ENCODE data around the gene PHAF1.
"Not testable (repeated sequence)": the region's sequence is repeated elsewhere in the genome, so short reads cannot be mapped to it uniquely, and the experiment has no call there.

Gene PHAF1

GRCh38 chr16:67104061-67104460 lies 5.7 kb upstream of the PHAF1 start:
- DNase-seq (ENCODE audit: insufficient read length, low spot score) (no peak), FAIRE-seq (no peak)

- DNase-seq (ENCODE audit: insufficient read length, low spot score), result no peak
- FAIRE-seq, result no peak
Observed at GRCh38 chr16:67104845-67105244, 4.9 kb upstream of the PHAF1 start.

- DNase-seq (ENCODE audit: insufficient read length, low spot score) (no peak), FAIRE-seq (no peak)
Observed at GRCh38 chr16:67105246-67105645, 4.5 kb upstream of the PHAF1 start.

GRCh38 chr16:67105881-67106280 lies 3.9 kb upstream of the PHAF1 start:
- FAIRE-seq (no peak), DNase-seq (ENCODE audit: insufficient read length, low spot score) (no peak)

- FAIRE-seq (no peak), DNase-seq (ENCODE audit: insufficient read length, low spot score) (no peak)
Observed at GRCh38 chr16:67108489-67108888, 1.3 kb upstream of the PHAF1 start.

- DNase-seq (ENCODE audit: insufficient read length, low spot score) (no peak), FAIRE-seq (no peak)
Observed at GRCh38 chr16:67108931-67109406, 772 bp upstream of the PHAF1 start.

- DNase-seq (ENCODE audit: insufficient read length, low spot score) (no peak), FAIRE-seq (no peak)
Observed at GRCh38 chr16:67111951-67112444, 2.3 kb downstream of the PHAF1 start.

- no peak for FAIRE-seq
- DNase-seq (ENCODE audit: insufficient read length, low spot score), result no peak
Observed at GRCh38 chr16:67112591-67113399, 3.1 kb downstream of the PHAF1 start.

- FAIRE-seq (no peak), DNase-seq (ENCODE audit: insufficient read length, low spot score) (no peak)
Observed at GRCh38 chr16:67114793-67115192, 5.1 kb downstream of the PHAF1 start.

GRCh38 chr16:67115639-67116038 lies 5.9 kb downstream of the PHAF1 start:
- no peak for FAIRE-seq
- DNase-seq (ENCODE audit: insufficient read length, low spot score), result no peak

GRCh38 chr16:67116388-67117311 lies 6.9 kb downstream of the PHAF1 start:
- no peak for FAIRE-seq

GRCh38 chr16:67117716-67118115 lies 8.0 kb downstream of the PHAF1 start:
- DNase-seq (ENCODE audit: insufficient read length, low spot score) (no peak), FAIRE-seq (no peak)

More at GRCh38 chr16:67116388-67117311, 6.9 kb downstream of the PHAF1 start:
- DNase-seq (ENCODE audit: insufficient read length, low spot score), result no peak

- DNase-seq (ENCODE audit: insufficient read length, low spot score) (no peak), FAIRE-seq (no peak)
Observed at GRCh38 chr16:67120025-67120424, 10.3 kb downstream of the PHAF1 start.

- not testable (repeated sequence) for FAIRE-seq; DNase-seq (ENCODE audit: insufficient read length, low spot score)
Observed at GRCh38 chr16:67122799-67123198, 13.1 kb downstream of the PHAF1 start.

GRCh38 chr16:67128417-67128816 lies 18.7 kb downstream of the PHAF1 start:
- no peak for FAIRE-seq
- no peak for DNase-seq (ENCODE audit: insufficient read length, low spot score)

- no peak for DNase-seq (ENCODE audit: insufficient read length, low spot score)
- FAIRE-seq, result no peak
Observed at GRCh38 chr16:67128887-67129286, 19.1 kb downstream of the PHAF1 start.

- FAIRE-seq (no peak), DNase-seq (ENCODE audit: insufficient read length, low spot score) (no peak)
Observed at GRCh38 chr16:67129422-67129821, 19.7 kb downstream of the PHAF1 start.

GRCh38 chr16:67137605-67138004 lies 27.9 kb downstream of the PHAF1 start:
- no peak for FAIRE-seq
- no peak for DNase-seq (ENCODE audit: insufficient read length, low spot score)

- DNase-seq (ENCODE audit: insufficient read length, low spot score), result no peak
- FAIRE-seq, result no peak
Observed at GRCh38 chr16:67141391-67141790, 31.6 kb downstream of the PHAF1 start.

- no peak for DNase-seq (ENCODE audit: insufficient read length, low spot score)
- FAIRE-seq, result no peak
Observed at GRCh38 chr16:67142342-67142741, 32.6 kb downstream of the PHAF1 start.

GRCh38 chr16:67144943-67145342 lies 35.2 kb downstream of the PHAF1 start:
- FAIRE-seq (no peak), DNase-seq (ENCODE audit: insufficient read length, low spot score) (no peak)
